ENCODE data around the gene TIMM10.

- no peak for TF ChIP-seq YY1 (IDR thresholded peaks at IDR 0.05; ENCODE audit: insufficient read depth, insufficient read length)
- no peak for TF ChIP-seq SUZ12 (IDR thresholded peaks at IDR 0.05; ENCODE audit: extremely low read depth, insufficient read depth, insufficient read length)
Observed at GRCh38 chr11:57529012-57529411, 1.5 kb downstream of the TIMM10 start.
